ENCODE measurements around the gene ZMYM4.

- TF ChIP-seq POLR2AphosphoS5 (IDR thresholded peaks at IDR 0.05) (no peak), POLR2A (IDR thresholded peaks at IDR 0.05) (no peak), EP300 (IDR thresholded peaks at IDR 0.05) (no peak)
- TF ChIP-seq, protein P1, sequence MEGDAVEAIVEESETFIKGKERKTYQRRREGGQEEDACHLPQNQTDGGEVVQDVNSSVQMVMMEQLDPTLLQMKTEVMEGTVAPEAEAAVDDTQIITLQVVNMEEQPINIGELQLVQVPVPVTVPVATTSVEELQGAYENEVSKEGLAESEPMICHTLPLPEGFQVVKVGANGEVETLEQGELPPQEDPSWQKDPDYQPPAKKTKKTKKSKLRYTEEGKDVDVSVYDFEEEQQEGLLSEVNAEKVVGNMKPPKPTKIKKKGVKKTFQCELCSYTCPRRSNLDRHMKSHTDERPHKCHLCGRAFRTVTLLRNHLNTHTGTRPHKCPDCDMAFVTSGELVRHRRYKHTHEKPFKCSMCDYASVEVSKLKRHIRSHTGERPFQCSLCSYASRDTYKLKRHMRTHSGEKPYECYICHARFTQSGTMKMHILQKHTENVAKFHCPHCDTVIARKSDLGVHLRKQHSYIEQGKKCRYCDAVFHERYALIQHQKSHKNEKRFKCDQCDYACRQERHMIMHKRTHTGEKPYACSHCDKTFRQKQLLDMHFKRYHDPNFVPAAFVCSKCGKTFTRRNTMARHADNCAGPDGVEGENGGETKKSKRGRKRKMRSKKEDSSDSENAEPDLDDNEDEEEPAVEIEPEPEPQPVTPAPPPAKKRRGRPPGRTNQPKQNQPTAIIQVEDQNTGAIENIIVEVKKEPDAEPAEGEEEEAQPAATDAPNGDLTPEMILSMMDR (IDR thresholded peaks at IDR 0.05) = no peak
Measured at GRCh38 chr1:35430762-35431161, 162.3 kb downstream of the ZMYM4 start.
